GM20000 (cell line): ENCODE measurements around the gene YIF1B.

Experiments used
- DNase-seq: peaks from one replicate; pipeline ENCODE4 v3.0.0; 2012; ENCODE audit warnings: low spot score
- CTCF ChIP-seq: IDR thresholded peaks from 2 replicates; pipeline ENCODE4 v1.5.1; 2012; ENCODE audit warnings: mild to moderate bottlenecking, control low read depth; ENCODE audit errors: extremely low read depth, missing control alignments

Gene YIF1B

GRCh38 chr19:38359242-38360021, 43.7 kb upstream of the YIF1B start:
- no peak for TF ChIP-seq CTCF
- no peak for DNase-seq

- TF ChIP-seq CTCF: no peak
- DNase-seq: no peak
These were observed 42.3 kb upstream of the YIF1B start for GRCh38 chr19:38358071-38358470.

GRCh38 chr19:38355728-38356725, 40.3 kb upstream of the YIF1B start:
- no peak for DNase-seq
- TF ChIP-seq CTCF: no peak

- DNase-seq: no peak
- no peak for TF ChIP-seq CTCF
These were observed 36.9 kb upstream of the YIF1B start for GRCh38 chr19:38352611-38353010.

GRCh38 chr19:38351865-38352395, 36.2 kb upstream of the YIF1B start:
- no peak for DNase-seq

GRCh38 chr19:38350883-38351282, 35.1 kb upstream of the YIF1B start:
- TF ChIP-seq CTCF: no peak
- no peak for DNase-seq

More at GRCh38 chr19:38351865-38352395, 36.2 kb upstream of the YIF1B start:
- no peak for TF ChIP-seq CTCF
